Chondrocyte (in vitro differentiated cells): ENCODE data around the gene MNX1. TPM values are rescaled to one million over a fixed set of nuclear protein-coding genes. Genes with fewer than 3 reads are reported as not detected.

Source experiments
- DNase-seq: peaks from one replicate; pipeline ENCODE4 v3.0.0; 2021; ENCODE audit warnings: mixed read lengths, low spot score
- H3K27ac Mint-ChIP-seq: one replicate; pipeline ENCODE4 v1.8.0; 2021; ENCODE audit warnings: mild to moderate bottlenecking, moderate library complexity, mixed read lengths; ENCODE audit not compliant: unreplicated experiment
- H3K27me3 Mint-ChIP-seq: 2 replicates; pipeline ENCODE4 v1.8.0; 2021; ENCODE audit warnings: low read depth, mixed read lengths
- H3K36me3 Mint-ChIP-seq: 2 replicates; pipeline ENCODE4 v1.8.0; 2021; ENCODE audit warnings: low read depth, mixed read lengths
- H3K4me1 Mint-ChIP-seq: 2 replicates; pipeline ENCODE4 v1.8.0; 2021; ENCODE audit warnings: low read depth, mild to moderate bottlenecking, mixed read lengths
- H3K4me3 Mint-ChIP-seq: one replicate; pipeline ENCODE4 v1.8.0; 2021; ENCODE audit warnings: mild to moderate bottlenecking, moderate library complexity, mixed read lengths; ENCODE audit not compliant: unreplicated experiment
- H3K9me3 Mint-ChIP-seq: 2 replicates; pipeline ENCODE4 v1.8.0; 2021; ENCODE audit warnings: low read depth, mixed read lengths
- total RNA-seq: library from RNA; stranded (reverse); gene quantifications from 3 replicates; pipeline ENCODE4 v1.2.1, GENCODE V29; 2021
- TF ChIP-seq, protein P1 (sequence below): fragments of 200-600 bp; sonication (generic); IDR thresholded peaks from 2 replicates; pipeline ENCODE4 v1.5.0; 2021; ENCODE audit warnings: antibody characterized with exemption, mild to moderate bottlenecking, moderate library complexity

Gene MNX1
- total RNA-seq, 1 donor from 2014 or later, result not detected

DNA sequence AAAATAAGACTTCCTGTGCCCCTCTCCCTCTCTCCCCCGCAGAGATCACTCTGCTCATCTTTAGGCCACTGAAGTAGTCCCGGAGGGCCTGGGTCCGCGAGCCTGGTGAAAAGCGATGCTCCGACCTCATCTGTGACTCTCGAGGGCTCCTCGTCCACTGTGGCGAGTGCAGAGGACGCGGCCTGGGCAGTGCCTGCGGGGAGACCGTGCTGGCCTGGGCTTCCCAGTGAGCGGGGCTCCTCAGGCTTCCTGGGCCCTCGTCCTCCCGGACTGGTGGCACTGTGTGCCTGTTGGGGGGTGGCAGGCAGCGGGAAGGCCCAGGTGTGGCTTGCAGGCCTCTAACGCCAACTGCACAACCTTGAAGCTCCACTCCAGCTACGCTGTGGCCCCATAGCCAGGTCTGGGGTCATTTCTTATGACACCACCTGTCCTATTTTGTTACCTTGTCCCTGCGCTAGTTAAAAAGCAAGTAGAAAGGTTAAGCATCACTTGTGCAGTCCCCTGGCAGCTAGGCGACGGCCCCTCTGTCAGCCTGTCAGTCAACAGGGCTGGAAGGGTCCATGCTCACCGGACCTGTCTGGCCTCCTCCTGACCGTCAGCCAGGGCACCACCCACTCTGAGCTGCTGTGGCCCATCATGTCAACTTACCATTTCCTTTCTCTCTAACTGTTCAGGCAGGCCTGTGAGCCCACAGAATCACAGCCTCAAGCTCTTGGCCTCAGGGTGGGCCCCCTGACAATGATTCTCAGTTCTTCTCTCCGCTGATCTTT, 20.5 kb downstream of the MNX1 start:
- TF ChIP-seq, protein P1, sequence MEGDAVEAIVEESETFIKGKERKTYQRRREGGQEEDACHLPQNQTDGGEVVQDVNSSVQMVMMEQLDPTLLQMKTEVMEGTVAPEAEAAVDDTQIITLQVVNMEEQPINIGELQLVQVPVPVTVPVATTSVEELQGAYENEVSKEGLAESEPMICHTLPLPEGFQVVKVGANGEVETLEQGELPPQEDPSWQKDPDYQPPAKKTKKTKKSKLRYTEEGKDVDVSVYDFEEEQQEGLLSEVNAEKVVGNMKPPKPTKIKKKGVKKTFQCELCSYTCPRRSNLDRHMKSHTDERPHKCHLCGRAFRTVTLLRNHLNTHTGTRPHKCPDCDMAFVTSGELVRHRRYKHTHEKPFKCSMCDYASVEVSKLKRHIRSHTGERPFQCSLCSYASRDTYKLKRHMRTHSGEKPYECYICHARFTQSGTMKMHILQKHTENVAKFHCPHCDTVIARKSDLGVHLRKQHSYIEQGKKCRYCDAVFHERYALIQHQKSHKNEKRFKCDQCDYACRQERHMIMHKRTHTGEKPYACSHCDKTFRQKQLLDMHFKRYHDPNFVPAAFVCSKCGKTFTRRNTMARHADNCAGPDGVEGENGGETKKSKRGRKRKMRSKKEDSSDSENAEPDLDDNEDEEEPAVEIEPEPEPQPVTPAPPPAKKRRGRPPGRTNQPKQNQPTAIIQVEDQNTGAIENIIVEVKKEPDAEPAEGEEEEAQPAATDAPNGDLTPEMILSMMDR, result no peak
- no peaks in the 10 kb centered on the region for H3K4me1 Mint-ChIP-seq
- peaks cover 1% of the 10 kb centered on the region for H3K36me3 Mint-ChIP-seq
- peaks cover 10% of the 10 kb centered on the region for H3K27me3 Mint-ChIP-seq
- H3K9me3 Mint-ChIP-seq, result no peaks in the 10 kb centered on the region
- no peak overlapping the region for H3K27ac Mint-ChIP-seq
- no peak overlapping the region for H3K4me3 Mint-ChIP-seq
- DNase-seq, result no peak

DNA sequence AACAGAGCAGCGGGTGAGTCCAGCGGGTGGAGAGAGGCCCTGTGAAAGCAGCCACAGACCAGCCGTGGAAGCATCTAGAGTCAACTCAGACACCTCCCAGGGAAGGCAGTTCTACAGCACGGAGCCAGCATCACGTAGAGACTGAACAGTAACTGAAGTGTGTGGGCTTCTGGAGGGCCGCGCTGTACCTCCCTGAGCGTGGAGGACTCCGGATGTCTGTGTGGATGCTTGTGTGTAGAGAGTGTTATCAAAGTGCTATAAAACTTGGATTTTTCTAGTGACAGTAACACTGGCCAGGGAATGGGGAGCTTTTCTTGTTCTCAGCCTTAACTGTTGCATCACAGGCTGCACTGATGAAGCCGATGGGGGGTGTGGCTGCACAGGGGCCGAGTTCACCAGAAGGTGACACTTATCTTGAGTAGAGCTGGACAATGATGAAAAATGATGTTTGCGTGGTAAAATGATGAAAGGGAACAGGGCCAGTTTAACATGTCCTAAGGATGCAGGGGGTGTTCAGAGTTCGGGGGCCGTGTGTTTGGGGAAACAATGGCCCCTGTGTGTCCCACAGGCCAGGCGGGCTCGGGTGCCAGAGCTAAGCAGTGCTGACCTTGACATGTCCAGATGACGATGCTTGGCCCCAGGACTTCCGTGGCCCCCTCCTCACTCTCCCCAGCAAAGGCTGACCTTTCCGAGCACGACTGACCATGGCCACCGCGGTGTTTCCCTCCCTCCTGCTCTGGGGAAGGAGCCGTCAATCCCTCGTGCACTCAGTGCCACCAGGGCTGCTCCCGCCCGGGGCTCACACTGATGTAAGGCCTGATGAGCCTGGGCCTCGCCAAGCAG, 21.9 kb downstream of the MNX1 start:
- H3K27ac Mint-ChIP-seq, result no peak overlapping the region
- TF ChIP-seq, protein P1, result no peak
- H3K4me3 Mint-ChIP-seq, result no peak overlapping the region
- DNase-seq, result no peak
- peaks cover 1% of the 10 kb centered on the region for H3K36me3 Mint-ChIP-seq
- H3K4me1 Mint-ChIP-seq, result no peaks in the 10 kb centered on the region
- peaks cover 8% of the 10 kb centered on the region for H3K27me3 Mint-ChIP-seq
- H3K9me3 Mint-ChIP-seq, result no peaks in the 10 kb centered on the region

DNA sequence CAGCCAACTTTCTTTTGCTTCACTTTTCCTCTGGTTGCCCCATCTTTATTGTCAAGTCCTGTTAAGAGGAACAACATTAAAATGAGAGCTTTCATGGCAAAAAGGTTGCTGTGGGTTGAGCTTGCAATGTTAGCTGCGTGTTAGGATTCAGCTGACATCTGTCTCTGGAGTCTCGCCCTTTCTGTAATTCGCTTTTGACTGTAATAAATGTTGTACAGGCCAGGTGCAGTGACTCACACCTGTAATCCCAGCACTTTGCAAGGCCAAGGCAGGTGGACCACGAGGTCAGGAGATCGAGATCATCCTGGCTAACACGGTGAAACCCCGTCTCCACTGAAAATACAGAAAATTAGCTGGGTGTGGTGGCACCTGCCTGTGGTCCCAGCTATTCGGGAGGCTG, 24.1 kb downstream of the MNX1 start:
- H3K27ac Mint-ChIP-seq, result no peak overlapping the region
- H3K27me3 Mint-ChIP-seq, result peaks cover 6% of the 10 kb centered on the region
- no peaks in the 10 kb centered on the region for H3K9me3 Mint-ChIP-seq
- peaks cover 1% of the 10 kb centered on the region for H3K36me3 Mint-ChIP-seq
- H3K4me1 Mint-ChIP-seq, result no peaks in the 10 kb centered on the region
- H3K4me3 Mint-ChIP-seq, result no peak overlapping the region
- TF ChIP-seq, protein P1, result no peak
- no peak for DNase-seq

DNA sequence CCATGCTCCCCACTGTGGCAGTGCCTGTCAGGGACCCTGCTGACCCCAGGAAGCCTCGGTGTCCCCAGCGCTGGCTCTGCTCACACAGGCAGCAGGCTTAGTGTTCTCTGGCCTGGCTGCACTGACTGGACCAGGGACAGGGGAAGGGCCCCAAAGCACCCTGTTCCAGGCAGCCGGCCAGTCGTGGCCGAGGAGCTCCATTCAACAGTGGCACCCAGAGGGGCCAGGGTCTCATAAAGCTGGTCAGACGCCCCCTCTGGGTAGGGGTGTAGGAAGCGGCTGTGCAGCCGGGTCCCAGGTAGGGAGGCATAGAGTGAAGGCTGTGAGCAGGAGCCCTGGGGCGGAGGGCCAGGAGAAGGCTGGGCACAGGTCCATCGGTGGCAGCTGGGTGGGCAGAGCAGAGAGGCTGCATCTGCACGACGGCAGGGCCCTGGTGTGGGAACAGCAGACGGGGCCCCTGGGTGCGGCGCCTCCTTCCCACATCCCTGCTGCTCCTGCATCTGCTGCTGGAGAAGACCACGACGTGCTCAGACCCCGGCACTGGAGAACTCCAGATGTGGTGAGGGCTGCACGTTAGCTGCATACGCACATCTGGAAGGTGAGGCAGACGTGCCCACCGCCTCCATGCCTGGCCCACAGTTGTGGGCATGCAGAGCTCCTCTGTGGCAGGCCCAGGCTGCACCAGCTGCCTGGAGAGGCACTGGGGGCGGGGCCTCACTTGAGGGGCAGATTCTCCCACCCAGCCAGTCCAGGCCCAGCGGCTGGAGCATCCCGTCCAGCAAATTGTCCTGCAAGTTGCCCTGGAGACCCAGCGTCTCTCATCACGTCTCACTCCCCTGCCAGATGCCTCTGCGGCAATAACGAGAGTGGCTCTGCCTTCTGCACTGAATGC, 25.1 kb downstream of the MNX1 start:
- no peak for DNase-seq
- H3K4me1 Mint-ChIP-seq, result no peaks in the 10 kb centered on the region
- TF ChIP-seq, protein P1, result no peak
- H3K9me3 Mint-ChIP-seq, result no peaks in the 10 kb centered on the region
- H3K27ac Mint-ChIP-seq, result no peak overlapping the region
- H3K4me3 Mint-ChIP-seq, result no peak overlapping the region
- peaks cover 1% of the 10 kb centered on the region for H3K36me3 Mint-ChIP-seq
- H3K27me3 Mint-ChIP-seq, result peaks cover 4% of the 10 kb centered on the region
